Measurements from ENCODE around the gene NRP1. TPM values are rescaled to one million over a fixed set of nuclear protein-coding genes. Genes with fewer than 3 reads are reported as not detected.

NRP1 gene
- total RNA-seq, 1 donor from 2014 or later, result 159 TPM

DNA sequence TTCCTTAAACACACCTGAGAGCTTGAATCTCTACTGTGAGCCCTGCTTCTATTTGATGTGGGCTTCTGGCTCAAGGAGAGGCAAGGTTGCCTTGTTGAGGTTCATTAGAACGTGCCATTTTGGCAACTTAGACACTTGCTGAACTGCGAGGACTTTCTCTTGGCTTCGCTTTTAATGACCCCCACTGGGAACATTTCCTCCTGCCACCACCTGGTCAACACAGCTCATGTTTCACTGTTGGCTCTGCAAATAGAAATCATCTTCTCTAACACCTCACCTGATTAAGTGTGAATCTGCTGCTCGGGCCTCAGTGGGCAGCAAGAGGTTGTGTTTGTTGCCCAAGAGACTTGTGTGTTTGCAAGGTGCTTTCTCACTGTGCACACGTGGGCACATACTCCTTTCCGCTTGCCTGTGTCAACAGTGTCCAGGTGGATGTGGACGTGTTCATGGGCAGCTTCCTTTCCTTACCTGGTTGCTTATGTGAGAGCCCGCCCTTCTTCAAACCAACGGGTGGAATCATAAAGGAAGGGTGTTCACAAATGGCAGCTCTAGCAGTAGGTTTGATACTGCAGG lies 147.0 kb downstream of the NRP1 start:
- intact Hi-C loops (cut with DNase I), result no loop called here
- DNase-seq, result no peak
- ATAC-seq (ENCODE audit: poor library complexity), result no peak

DNA sequence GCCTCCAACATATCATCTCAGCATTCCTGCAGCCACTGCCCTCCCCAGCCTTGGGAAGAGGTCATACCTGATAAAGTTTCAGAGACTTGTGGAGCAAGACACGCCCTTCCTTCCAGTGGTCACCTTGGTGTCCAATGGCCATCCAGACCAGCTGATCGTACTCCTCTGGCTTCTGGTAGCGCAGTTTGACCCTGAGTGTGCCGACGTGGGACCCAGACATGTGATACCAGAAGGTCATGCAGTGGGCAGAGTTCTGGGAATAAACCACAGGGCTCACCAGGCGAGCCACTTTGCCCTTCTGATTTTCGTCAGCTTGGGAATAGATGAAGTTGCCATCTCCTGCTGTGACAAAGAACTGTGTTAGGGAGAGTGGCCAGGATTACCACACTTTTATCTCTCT lies 148.3 kb downstream of the NRP1 start:
- ATAC-seq (ENCODE audit: poor library complexity), result no peak
- intact Hi-C loops (cut with DNase I), result no loop called here
- DNase-seq, result no peak

DNA sequence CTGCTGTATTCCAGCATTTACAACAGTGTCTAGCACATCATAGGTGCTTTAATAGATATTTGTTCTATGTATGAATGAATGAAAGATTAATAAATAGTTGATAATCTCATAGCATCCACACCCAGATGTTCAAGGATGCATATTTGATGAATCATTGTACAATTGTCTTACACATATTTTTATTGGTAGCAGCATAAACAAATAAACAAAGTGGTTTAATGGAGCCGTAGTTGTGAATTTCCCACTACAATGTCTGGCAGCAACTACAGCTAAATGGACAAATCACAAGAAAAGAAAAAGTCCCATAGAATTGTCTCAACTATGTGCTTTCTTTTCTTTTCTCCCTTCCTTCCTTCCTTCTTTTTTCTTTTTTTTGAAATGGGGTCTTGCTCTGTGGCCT lies 150.8 kb downstream of the NRP1 start:
- no peak for ATAC-seq (ENCODE audit: poor library complexity)
- DNase-seq, result no peak
- intact Hi-C loops (cut with DNase I), result no loop called here

DNA sequence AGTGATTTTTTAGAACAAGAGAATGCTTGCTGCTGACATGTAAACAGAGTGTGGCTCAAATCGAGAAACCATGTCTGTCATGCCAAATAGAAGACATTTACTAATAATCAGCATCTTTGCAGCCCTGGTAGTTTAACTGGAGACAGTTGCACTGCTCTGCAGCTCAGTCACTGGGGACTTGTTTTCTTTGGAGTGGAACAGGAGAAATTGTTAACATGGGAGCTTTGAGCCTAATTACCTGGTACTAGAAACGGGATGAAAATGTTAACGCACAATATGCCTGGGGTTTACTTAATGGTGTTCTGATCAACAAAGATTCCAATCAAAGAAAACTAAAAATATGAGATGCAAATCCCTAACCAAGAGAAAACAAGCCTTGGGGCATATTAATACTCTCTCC lies 153.5 kb downstream of the NRP1 start:
- ATAC-seq (ENCODE audit: poor library complexity) (no peak), DNase-seq (no peak)
- intact Hi-C loops (cut with DNase I), result no loop called here

DNA sequence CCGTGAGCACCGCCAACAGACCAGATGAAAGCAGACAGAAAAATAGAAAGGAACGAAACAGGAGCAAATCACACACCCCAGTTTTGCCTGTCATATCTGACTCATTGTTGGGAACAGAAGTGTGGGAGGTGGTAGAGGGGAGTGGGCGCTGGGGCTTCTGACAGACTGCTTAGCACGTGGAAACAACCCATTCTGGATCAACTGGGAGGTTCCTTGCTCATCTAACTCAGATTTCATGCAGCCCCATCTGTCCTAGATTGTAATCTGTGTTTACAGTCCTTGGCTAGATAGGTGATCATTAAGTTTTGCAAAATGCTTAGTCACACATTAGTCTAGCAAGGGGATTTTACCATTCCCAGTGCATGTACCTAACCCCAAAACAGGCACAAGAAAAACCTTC lies 154.1 kb downstream of the NRP1 start:
- DNase-seq (no peak), ATAC-seq (ENCODE audit: poor library complexity) (no peak)
- intact Hi-C loops (cut with DNase I), result no loop called here

DNA sequence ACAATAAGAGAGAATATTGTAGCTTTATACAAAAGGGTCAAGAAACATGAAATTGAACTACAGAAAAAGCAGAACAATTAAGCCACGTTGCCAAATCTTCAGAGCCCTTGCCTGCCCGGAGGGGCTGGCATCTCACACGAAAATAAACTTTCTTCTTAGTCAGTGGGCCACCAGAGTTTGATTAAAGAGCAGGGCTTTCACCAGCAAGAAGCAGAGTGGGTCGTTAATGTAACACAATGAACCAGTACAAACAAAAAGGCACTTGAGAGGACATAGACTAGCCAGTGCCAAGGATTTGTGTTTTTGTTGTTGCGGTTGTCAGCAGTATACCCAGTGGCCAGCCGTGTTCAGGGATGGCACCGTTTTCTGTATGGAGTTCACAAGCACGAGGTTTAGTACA lies 155.4 kb downstream of the NRP1 start:
- DNase-seq (no peak), ATAC-seq (ENCODE audit: poor library complexity) (no peak)
- intact Hi-C loops (cut with DNase I), result no loop called here

DNA sequence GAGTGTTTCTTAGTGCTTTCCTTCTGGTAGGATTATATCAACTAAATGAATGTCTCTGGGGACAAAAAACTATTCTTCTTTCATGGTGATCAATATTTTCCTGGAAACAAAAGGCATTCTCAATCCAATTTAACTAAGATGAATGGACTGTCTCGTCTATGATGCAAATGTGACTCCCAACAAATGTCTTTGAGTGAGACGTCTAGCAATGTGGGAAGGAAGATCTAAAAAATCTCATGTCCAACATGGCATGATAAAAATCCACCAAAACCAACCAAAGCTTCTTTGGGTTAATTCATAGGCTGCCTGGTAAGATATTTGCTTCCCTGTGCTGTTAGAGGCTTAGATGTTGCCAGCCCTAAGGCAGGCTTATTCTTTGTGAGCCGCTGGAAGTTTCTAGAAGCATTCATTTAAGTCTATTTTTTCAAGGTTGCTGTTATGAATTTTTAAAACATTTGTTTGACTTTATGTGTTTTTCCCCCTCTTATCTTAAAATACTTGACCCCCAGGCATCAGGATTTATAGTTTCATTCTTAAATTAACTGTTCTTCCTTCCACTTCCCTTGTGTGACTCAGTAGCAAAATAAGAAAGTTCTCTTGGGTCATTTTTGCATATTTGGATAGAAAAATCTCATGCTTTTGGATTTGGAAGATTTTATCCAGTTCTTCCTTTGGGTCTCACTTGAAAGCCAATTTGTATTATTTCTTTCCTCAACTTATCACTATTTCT lies 156.3 kb downstream of the NRP1 start:
- intact Hi-C loops (cut with DNase I), result no loop called here
- ATAC-seq (ENCODE audit: poor library complexity) (no peak), DNase-seq (no peak)

DNA sequence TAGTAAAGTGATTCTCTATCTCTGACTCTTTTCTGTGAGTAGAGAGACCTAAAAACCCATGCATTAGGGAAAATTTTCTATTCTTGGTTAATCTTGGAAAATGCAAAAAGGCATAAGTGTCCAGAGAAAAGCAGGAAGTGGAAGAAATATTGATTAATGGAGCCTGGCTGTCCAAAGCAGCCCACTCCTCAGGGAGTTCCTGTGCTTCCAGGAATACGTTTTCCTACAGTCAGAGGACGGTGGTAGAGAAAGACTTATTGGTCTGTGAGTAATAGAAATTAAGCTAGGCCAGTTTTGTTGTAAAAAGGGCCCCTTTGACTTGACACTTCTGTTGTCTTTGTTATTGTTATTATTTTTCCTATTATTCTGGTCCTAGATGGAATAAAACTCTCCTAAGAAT lies 157.8 kb downstream of the NRP1 start:
- intact Hi-C loops (cut with DNase I), result no loop called here
- DNase-seq (no peak), ATAC-seq (ENCODE audit: poor library complexity) (no peak)

DNA sequence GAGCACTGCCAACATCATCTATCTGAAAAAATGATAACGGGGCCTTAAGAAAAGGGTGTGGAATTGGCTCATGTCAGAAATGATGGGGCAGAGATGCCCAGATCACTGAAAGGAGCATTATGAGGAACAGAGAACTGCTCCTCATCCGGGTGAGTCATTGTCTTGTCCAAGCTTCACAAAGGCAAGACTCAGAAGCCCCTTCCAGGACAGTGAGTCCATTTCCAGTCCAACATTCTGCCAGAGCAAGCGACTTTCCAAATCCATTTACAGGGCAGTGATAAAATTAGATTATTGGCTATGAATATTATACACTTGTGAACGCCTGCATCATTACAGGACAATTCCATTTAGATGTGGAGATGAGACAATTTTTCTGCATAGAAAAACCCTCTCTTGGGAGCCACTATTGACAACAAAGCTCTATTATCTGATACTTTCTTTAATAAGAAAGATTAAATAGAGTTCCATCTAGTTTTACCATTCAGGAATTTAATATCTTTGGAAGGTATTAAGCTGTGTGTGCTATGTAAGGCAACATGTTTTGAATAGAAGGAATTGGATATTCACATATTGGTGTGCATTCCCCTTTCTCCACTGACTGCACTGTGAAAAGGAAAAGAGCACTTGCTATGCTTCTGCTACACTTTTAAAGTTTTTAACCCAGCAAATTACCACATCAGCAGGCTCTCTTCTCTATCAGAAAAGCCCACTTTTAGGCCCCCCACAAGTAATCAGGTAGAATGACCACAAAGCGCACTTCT lies 159.6 kb downstream of the NRP1 start:
- ATAC-seq (ENCODE audit: poor library complexity), result no peak
- DNase-seq, result no peak
- intact Hi-C loops (cut with DNase I), result no loop called here

DNA sequence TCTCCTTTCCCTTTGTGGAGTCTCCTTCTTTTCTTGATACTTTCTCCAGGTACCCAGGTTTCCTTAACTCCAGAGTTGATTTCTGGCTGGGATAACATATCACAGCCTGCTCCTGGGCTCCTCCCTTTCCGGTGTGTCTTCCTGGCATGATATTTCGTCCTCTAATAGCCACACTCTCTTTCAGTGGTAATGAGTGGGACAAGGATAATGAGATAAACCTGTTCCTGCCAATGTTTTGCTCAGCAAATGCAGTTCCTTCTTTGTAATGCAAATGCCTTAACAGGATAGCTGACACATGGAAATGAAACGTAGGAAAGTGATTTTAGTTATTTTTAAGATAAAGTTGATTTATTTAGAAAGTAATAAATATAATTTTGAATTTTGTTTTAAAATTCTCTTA lies 168.6 kb downstream of the NRP1 start:
- ATAC-seq (ENCODE audit: poor library complexity), result no peak
- DNase-seq, result no peak
- intact Hi-C loops (cut with DNase I), result no loop called here

DNA sequence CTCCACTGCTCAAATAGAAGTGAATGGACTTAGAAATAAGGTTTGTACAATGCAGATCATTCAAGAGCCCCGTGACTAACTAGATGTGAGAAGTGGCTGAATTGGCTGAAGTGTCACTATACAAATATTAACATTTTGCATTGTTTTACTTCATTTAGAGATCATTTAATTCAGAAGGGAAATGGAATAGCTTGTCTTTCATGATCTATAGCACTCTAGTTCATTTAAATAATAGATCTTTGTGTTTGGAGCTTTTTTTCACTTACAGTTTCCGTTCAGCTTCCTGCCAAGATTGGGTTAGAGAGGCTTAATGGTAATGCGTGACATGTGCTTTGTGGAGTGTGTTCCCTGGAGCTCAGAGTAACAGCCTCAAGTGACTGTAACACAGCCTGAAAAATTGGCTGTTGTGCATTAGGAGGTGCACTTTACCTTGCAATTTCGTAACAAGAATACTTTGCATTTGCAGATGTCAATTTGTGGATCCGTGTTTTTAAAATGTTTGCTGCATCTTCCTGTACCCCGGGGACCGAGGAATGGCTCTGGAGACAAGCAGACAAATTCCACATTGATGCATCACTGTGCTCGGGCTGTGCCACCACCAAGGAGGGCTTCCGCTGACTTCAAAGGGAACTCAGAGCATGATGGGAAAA lies 170.3 kb downstream of the NRP1 start:
- intact Hi-C loops (cut with DNase I), result no loop called here
- no peak for DNase-seq

DNA sequence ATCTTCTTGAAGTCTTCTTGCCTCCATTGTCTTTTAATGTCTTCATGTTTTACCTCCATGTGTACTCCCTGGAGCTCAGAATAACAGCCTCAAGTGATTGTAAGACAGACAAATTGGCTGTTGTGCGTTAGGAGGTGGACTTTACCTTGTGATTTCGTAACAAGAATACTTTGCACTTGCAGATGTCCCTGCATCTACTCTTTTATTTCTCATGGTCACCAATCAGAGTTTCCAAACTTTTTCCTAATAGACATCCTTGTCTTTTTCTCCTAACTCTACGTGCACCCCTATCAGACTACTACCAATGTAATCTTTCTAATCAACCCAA lies 172.3 kb downstream of the NRP1 start:
- no peak for DNase-seq
- ATAC-seq (ENCODE audit: poor library complexity), result no peak
- intact Hi-C loops (cut with DNase I), result no loop called here

More for the DNA sequence above, 170.3 kb downstream of the NRP1 start:
- ATAC-seq (ENCODE audit: poor library complexity), result no peak

DNA sequence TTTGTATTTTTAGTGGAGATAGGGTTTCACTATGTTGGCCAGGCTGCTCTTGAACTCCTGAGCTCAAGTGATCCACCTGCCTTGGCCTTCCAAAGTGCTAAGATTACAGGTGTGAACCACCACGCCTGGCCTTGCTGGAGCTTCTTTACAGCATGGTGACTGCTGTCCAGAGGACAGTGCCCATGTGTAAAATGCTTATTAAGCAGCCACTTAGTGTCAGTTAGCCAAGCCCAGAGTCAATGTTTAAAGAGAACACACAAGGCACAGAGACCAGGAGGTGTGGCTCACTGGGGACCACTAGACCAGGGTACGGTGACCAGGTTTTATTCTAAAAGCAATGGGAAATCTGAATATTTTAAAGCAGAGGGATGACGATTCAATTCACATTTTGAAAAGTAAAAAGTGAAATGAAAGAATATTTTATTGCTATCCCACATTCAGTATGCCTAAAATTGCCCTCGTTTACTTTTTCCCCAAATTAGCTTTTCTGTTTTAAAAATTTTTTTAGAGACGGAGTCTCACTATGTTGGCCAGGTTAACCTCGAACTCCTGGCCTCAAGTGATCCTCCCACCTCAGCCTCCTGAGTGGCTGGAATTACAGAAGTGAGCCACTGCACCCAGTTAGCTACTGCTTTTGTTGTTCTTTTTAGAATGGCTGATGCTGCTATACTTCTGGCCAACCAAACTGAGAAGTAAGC lies 172.8 kb downstream of the NRP1 start:
- no peak for DNase-seq
- intact Hi-C loops (cut with DNase I), result no loop called here
- ATAC-seq (ENCODE audit: poor library complexity), result no peak

DNA sequence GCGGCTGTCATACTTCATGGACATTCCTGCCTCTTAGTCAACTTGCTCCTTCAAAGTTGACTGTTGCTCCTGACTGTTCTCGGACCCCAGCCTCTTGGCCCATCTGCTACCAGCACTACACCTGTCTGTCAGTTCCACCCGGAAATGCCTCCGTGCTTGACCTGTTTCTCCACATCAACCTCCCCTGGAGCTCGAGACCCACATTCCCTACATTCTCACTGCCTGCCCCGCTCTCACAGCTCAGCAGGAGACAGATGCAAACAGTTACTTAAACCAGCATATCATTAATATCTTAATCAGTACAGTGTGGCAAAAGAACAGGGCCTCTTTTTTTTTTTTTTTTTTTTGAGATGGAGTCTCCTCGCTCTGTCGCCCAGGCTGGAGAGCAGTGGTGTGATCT lies 174.3 kb downstream of the NRP1 start:
- no peak for ATAC-seq (ENCODE audit: poor library complexity)
- no peak for DNase-seq
- intact Hi-C loops (cut with DNase I), result no loop called here

DNA sequence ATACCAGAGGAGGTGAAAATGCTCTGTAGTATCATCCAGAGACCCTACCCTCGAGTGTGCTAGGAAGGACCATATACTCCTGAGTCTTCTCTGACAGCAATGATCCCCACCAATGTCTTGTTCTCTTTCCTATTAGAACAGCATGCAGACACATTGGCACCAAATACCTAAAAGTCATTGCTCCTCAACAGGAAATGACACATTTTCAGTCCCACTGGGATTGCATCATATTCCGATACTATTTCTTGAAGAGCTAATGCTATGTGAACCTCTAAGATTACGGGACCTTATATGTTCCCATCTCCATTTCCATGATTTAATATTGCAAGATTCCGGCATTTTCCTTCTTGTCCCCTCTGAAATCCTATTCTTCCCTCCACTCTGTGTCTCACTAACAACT lies 177.4 kb downstream of the NRP1 start:
- intact Hi-C loops (cut with DNase I), result no loop called here
- ATAC-seq (ENCODE audit: poor library complexity), result no peak
- no peak for DNase-seq

DNA sequence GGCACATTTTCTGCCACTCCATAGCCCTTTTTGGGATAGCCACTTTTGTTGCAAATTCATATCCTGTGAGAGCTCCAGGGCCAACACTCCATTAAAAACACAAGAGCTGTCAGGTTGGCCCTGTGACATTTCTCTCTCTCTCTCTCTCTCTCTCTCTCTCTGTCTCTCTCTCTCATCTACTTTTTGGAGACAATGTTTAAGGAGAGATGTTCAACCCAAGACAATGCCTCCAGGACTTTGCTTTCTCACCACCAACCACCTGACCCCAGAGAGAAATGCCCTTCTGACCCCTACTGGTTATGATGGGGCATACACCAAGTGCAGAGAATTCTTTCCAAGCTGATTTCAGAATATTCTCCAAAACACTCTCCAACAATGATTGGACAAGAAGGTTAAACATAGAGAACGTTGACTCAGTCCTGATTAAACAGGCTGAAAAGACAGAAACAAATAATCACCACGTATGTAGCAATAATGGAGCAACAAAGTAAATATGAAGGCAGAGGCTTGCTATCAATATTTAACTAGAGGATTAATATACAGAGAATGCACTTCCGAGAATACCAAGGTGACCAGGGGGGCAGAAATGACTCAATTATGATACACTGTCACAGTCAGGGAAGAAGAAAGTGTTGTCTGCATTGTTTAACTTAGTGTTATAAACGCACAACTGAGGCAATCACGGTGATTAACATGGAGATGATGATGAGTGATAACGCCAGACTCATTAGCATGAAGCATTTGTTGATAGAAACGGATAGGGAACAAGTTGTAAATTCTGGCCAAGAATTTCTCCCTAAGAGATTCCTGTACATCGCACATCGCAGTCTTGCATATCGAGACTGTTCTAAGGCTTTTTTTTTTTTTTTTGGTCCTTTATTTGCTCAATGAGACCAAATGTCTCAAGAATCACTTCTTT lies 178.5 kb downstream of the NRP1 start:
- peak; percentile 45 for ATAC-seq (ENCODE audit: poor library complexity)
- DNase-seq, result no peak
- intact Hi-C loops (cut with DNase I), result no loop called here

DNA sequence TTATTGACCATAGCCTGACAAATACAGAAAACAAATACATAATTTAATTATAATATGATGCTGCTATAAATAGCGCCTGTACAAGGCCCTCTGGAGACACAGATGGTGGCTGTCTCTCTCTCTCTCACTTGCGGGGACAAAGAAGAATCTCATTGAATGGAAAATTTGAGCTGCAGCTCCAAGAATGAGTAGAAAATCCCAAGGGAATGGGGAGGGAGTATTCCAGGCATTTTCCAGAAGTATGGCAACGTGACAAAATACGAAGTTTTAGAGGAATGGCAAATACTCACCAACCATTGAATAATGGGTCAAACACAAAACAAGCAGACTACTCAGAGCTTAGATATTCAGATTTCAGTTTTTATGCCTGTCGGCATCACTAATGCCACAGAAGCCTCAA lies 179.9 kb downstream of the NRP1 start:
- intact Hi-C loops (cut with DNase I), result no loop called here
- DNase-seq (no peak), ATAC-seq (ENCODE audit: poor library complexity) (peak; percentile 23)

DNA sequence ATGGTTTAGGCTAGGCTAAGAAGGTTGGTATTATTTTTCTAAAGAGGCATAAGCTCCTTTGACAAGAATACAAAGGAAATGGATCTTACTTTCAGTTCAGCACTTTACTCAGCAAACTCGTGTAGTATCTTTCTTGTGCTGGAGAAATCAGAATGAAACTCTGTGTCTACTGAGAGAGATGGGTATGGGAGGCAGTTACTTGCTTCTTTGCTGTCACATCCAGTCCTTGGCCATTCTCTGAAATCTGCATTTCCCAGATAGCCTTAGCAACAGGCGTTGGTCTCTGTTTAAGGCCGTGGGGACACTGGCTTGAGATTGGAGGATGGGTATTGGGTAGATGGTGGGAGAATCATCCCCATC lies 180.5 kb downstream of the NRP1 start:
- no peak for DNase-seq
- intact Hi-C loops (cut with DNase I), result no loop called here
- no peak for ATAC-seq (ENCODE audit: poor library complexity)

Measured in Right ventricle myocardium superior (tissue), 1 donor.